Activated CD4-positive, alpha-beta T cell treated with anti-CD3 and anti-CD28 coated beads for 1 hour (primary cell): ENCODE data around the gene UBE2C.
"Not testable (repeated sequence)": the region's sequence is repeated elsewhere in the genome, so short reads cannot be mapped to it uniquely, and the experiment has no call there.

Source experiments
- DNase-seq: peaks from one replicate; pipeline ENCODE4 v3.0.0-alpha.2; 2020

Gene UBE2C

DNA sequence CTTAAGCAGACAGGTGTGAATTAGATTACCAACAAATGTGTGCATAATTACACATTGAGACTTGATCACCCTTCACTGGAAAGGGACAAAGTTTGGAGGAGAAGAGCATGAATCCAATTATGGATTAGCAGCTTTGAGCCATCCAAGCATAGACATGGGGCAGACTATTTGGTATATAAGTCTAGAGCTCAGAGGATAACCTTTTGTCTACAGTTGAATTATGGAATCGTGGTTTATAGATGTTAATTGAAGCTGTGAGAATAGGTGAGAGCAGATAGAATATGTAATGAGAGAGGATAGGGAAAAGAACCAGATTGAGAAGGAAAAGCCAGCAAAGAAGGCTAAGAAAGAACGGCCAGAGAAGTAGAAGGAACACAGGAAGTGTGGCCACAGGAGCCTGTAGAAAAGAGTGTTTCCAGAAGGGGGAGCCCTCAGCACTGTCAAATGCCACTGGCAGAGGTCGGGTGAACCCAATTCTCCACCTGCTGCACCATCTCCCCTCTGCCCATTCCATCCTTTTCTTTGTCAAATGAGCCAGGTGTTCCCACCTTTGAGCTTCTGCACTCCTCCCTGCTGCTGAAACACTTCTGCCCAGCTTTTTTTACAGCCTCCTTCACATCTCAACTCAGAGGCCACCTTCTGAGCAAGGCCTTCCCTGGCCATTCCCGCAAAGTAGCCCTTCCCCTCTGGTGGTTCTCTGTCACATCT lies 13.4 kb upstream of the UBE2C start:
- DNase-seq = peak; percentile 41

DNA sequence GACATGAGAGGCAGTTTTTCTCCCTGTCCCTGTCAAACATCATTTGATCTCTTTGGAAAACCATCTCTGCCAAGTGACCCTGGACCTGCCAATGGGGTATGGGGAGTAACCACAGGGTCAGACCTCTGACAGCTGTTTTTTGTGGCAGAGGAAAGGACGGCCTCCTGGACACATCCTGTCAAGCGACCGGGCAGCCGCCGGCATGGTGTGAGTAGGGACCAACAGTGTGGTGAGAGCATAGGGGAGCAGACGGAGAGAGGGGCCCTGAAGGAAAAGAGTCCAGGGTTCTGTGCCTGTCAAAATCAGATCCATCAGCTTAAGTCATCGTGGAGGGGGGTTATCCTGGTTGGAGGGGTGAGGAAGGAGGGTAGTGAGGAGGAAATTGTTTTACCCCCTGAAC lies 10.6 kb upstream of the UBE2C start:
- DNase-seq = no peak

DNA sequence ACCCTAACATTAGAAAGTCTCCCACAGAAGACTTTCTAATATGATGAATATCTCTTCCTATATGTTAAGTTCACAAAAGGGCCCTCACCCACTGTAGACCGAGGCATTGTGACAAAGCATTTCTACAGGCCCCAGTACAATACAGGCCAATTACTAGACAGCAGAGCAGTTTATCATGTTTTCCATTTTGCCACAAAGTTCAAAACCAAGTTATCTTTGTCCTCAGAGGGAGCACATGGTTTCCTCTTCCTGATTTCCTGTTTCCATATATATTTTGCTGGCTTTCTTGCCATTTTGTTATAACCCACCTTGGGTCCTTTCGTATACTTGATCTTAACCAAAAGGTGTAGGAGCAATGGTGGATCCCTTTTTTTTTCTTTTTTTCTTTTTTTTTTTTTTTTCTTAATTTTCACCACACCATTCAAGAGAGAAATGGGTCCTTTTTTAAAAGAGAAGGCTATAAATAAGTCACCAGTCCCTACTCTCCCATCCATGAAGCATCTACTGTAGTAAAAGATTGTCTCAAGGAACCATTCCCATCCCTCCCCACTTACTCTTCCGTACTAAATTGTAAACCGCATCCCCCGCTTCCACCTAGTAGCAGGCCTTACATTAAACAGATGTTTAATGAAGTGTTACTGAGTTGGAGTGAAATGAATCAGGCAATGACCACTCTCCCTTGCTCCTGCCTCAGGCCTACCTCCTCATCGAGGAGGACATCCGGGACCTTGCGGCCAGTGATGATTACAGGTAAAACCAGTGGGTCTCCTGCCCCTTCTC lies 2.1 kb upstream of the UBE2C start:
- no peak for DNase-seq

GRCh38 chr20:45813006-45813340 lies 529 bp downstream of the UBE2C start:
- DNase-seq = no peak

DNA sequence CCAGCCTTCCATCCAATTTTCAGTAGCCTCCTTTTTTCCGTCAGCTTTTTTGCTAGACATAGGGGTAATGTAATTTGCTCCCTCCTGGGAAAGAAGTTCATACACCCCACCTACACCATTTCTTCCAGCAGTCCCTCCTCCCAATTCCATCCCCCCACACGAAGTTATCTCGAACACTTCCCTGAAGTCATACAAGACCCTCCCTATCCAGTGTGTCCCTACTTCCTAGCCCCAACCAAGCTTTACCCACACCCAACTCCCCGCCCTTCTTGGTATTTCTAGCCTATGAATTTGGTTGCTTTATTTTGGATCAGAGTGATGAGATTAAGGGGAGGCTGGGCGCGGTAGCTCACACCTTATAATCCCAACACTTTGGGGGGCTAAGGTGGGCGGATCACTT lies 1.0 kb downstream of the UBE2C start:
- DNase-seq = no peak

DNA sequence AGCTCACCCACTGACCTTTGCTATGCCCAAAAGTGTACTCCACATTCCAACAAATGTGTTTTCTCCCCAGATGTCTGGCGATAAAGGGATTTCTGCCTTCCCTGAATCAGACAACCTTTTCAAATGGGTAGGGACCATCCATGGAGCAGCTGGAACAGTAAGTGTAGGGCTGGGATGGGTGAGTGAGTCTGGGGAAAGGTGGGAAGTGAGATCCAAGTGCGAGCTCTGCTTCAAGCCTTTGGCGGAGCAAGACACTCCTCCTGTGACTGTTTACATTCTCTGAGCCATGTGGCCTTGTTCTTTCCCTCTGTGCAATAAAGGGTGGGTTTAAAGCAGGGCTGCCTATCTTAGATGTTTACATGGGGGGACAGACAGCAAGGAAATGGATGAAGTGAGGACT lies 1.9 kb downstream of the UBE2C start:
- DNase-seq = no peak

DNA sequence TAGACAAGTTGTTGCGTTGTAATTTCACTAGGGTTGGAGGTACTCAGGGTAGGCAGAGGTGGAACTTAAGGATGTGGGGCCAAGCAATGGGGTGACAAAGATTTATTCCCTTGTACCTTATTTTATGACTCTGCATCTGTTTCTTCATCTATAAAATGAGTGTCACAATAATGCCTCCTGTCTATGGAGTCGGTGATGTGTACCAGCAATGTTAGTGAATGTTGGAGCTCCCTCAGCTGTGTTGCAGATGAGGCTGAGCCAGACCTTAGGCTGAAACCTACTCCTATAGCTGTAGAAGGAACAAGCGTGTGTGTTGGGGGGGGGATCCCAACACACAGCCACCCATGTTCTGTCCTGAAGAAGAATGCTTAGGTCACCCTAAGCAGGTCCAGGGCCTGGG lies 4.5 kb downstream of the UBE2C start:
- no peak for DNase-seq

DNA sequence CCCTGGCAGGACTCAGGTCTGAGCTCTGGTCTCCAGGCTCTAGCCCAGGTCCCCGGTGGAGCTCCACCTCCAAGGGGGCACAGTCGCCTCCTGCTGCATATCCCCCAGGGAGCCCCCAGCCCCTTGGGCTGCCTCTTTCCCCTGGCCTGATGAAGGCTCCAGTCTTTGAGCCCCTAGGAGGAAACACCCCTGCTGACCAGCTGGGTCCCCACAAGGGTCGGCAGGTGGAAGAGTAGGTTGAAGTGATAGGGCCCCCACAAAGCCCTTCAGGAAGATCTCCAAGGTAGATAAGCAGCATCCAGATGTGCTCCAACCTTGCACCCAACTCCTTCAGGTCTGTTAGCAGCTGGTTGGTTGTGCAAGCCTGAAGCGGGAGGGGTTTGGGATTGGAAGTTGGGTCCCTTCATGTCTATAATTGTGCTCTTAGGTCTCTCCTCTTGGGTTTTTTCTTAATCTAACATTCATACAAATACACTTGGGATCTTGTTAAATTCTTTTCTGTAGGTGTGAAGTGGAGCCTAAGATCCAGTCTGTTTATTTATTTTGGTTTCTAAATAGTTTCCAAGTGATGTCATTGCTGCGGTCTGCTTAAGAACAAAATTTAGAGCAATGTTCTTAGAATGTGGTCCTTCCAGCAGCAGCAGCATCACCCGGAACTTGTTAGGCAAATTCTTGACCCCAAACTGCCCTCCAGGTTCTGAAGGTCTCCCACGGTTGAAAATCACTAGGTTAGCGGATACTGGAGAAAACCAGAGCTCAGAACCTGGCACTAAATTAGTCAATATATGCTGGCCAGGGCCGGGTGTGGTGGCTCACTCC lies 5.1 kb downstream of the UBE2C start:
- no peak for DNase-seq

- no peak for DNase-seq
These were observed 5.8 kb downstream of the UBE2C start for GRCh38 chr20:45818239-45818638.

DNA sequence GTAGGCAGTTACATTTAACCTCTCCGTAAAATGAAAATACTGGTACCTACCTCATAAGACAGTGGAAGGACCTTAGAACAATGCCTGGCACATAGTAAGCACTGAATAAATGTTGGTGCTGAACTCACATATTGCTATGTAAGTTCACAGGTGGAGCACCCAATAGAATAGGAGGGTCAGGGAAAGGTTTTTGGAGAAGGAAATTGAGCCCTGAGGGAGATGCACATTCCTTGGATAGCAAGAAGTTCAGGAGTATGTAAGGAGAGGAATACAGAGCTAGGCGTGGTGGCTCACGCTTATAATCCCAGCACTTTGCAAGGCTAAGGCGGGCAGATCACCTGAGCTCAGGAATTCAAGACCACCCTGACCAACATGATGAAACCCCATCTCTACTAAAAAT lies 7.0 kb downstream of the UBE2C start:
- DNase-seq = no peak

DNA sequence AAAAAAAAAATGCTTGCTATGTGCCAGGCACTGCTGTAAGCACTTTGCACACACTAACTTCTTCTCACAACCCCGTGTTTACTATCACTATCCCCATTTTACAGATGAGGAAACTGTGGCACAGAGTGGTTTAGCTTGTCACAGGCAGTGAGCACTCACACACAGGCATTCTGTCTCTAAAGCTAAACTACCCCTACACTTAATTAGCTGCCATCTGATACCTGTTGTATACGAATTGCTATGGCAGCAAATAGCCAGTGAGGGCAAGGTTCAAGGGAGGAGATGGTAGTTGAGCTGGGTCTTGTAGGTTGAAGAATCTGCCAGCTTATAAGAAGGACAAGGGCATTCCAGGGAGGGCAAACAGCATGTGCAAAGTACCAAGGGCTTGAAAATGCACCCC lies 9.5 kb downstream of the UBE2C start:
- DNase-seq = no peak

DNA sequence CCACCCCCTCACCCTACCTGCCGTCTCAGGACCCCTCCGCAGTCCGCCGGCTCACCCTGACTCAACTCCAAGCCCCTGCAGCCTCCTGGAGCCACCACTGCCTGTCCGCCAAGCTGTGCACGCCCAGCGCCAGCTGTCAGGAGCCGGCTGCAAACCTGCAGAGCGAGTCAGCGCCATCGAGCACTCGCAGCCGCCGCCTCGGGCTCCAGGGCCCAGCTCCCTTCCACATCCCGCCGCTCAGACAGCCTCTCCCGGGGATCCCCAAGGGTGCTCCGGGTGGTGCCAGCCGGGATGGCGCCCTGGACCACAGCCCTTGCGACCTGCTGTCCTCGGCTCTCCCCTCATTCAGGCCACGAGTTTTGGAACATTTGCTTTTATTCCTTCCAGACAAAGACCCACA lies 10.4 kb downstream of the UBE2C start:
- DNase-seq = no peak

DNA sequence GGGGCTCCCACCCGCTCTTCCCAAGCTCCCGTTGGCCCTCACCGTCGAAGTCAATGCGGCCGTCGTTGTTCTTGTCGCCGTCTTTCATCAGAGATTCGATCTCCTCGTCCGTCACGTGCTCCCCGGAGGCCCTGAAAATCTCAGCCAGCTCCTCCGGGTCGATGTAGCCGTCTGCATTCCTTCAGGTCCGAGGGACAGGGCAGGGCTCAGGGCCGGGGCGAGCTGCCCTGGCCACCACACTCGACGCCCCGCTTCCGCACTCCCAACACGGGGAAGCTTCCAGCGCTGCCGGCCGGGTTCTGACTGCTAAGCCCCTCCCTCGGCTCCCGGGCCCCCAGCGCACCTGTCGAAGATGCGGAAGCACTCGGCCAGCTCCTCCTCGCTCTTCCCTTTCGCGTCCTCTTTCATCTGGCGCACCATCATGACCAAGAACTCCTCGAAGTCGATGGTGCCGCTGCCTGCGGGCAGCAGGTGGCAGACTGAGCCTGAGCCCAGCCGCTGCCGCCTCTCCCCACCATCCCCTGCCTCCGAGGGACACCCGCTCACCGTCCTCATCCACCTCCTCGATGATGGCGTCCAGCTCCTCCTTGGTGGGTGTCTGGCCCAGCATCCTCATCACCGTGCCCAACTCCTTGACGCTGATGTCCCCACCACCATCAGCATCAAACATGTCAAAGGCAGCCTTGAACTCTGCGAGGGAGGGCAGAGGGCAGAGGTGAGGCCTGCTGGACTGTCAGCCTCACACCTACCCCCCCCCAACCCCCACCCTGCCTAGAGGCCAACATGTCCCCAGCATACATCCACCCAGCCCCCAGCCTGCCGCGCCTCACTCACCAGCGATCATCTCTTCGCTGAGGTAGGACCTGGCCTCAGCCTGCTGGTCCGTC lies 11.7 kb downstream of the UBE2C start:
- peak; percentile 26 for DNase-seq

DNA sequence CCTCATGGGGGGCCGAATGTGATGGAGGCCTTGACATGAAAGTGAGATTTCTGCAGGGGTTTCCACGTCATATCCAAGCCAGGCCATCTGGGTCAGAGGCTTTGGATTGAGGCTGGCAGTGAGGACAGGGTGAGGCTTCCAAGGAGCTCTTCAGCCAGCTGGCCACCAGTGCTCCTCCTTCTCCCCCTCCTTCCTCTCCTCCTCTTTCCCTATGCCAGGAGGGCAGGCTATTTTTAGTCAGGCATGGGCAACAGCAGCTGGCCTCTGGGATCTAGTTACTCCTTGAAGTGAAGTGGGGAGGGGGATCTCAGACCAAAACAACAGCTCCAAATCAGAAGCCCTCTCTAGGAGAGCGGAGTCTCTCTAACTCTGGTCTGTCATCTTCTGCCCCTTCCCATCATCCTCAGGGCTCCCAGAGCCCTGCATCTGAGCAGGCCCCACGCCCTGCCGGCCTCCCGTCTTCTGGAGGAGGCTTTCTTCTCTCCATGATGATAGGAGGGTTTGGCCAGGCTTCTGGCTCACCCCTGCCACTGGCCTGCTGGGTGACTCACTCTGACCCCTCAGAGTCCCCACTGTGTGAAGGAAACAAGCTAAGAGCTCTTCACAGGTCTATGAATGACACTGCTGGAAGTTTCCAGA lies 14.1 kb downstream of the UBE2C start:
- no peak for DNase-seq

DNA sequence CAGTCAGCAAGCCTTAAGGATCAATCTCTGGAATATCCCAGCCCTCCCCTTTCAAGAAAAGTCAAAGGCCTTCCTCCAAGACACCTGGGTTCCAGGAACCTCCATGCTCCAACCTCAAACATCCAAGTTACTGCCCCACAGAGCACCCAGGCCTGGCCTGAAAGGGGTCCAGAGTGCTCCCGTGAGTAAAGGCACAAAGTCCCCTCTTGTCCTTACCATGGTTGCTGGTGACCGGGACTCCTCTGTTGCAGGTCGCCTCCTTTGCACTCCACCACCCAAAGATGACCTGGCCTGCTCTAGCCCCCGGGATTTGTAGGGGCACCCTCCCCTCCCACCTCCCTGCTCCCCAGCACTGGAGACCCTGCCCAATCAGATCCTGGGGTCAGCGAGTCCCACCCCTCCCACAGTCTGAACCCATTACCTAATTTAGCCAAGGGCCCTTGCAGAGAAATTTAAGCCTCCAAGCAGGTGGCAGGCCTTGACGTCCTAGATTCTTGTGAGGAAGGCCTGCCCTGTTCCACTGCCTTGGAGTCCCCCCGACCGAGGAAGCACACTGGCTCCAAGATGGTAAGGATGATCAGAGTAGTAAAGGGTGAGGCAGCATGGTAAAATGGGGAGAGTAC lies 14.7 kb downstream of the UBE2C start, which contains the start of gene TNNC2:
Gene TNNC2, minus strand, starts transcription at position 283 of the 623 bp plus-strand sequence. Its CDS starts 64 bp downstream, at position 219.
- no peak for DNase-seq

GRCh38 chr20:45827712-45828111 lies 15.3 kb downstream of the UBE2C start:
- no peak for DNase-seq

- no peak for DNase-seq
These were observed 16.1 kb downstream of the UBE2C start for GRCh38 chr20:45828589-45828988.

GRCh38 chr20:45829673-45830106 lies 17.2 kb downstream of the UBE2C start:
- DNase-seq = not testable (repeated sequence)

GRCh38 chr20:45832619-45833018 lies 20.2 kb downstream of the UBE2C start:
- DNase-seq = no peak

DNA sequence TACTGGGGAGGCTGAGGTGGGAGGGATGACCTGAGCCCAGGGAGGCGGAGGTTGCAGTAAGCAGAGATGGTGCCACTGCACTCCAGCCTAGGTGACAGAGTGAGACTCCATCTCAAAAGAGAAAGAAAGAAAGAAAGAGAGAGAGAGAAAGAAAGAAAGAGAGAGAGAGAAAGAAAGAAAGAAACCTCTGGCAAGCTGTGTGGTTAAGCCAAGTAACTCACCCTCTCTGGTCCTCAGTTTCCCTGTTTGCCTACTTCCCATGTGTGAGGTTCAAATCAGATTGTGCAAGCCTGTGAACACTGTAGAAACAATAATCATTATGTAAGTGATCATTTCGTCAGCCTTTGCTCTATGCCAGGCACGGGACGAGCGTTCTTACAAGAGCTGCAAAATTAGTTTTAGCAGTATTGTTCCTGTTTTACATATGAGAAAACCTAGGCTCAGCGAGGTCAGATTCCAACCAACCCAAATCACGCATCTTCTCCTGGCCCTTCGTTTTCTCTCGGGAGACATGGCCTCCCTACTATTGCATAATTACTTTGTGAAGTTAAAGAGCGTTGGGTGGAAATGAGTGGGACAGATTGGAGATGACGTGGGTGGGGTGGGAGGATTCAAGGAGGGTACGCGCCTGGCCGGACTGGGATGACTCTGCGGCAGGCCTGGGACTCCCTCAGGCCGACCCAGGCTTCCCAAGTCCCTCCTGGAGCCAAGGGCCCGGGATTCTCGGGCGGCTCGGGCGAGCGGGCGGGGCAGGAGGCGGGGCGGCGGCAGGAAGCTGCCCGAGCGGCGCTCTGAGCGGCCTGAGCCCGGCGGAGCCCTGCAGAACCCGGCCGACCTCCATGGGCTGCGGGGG lies 20.8 kb downstream of the UBE2C start, which contains the start of gene SNX21:
Gene SNX21, plus strand, starts transcription at position 770 of the 853 bp plus-strand sequence. CDS start 121 bp downstream, outside the sequence.
- no peak for DNase-seq
